Airway epithelial cell (primary cell): ENCODE results near the gene ASPHD2. TPM values are rescaled to one million over a fixed set of nuclear protein-coding genes. Genes with fewer than 3 reads are reported as not detected.

Experiments
- total RNA-seq: library from RNA; depleted of rRNA; stranded (reverse); fragments of >200 nt; gene quantifications from 2 replicates; pipeline ENCODE4 v1.2.3, GENCODE V29; 2015

Gene ASPHD2, protein sequence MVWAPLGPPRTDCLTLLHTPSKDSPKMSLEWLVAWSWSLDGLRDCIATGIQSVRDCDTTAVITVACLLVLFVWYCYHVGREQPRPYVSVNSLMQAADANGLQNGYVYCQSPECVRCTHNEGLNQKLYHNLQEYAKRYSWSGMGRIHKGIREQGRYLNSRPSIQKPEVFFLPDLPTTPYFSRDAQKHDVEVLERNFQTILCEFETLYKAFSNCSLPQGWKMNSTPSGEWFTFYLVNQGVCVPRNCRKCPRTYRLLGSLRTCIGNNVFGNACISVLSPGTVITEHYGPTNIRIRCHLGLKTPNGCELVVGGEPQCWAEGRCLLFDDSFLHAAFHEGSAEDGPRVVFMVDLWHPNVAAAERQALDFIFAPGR
- 4.4 and 5.4 TPM in 2 replicates for total RNA-seq

DNA sequence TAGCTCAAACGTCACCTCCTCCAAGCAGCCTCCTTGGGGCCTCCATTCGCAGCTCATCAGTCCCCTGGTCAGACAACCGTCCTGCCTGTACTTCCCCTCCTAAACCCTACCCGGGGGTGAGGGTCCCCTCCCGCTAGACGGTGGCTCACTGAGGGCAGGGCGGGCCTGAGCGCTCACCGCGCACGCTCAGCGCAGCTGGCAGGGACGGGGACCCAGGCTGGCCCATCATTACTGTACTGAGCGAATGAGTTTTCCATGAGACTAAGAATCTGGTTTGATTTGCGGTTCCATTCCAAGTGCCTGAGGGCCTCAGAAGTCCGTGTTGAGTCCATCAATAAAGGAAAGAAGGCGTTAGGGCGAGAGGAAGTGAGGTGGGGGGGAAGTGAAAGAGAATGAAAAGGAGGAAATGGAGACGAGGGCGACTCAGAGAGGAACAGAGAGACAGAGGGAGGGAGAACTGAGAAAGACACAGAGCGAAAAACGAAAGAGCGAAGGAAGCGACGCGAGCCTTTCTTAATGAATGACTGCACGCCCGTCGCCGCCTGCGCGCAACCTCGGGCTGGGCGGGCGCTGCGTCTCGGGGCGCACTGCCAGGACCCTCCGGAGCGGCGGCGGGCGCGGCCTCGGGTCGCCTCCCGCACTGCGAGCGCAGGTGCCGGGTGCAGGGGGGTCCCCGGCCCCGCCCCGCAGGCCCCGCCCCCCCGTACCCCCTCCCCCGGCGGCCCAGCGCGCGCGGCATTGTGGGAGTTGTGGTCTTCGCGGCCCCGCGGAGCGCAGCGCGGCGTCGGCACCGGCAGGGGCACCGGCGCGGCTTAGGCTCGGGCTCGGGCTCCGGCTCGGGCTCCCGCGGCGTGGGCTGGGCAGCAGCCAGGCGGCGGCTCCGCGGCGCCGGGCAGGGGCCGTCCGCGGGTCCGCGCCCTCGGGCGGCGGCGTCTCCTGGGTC, at the start of gene ASPHD2:
Gene ASPHD2 (plus strand): TSS at position 746 of the 943 bp plus-strand sequence. CDS start 4,356 bp downstream, outside the sequence.

DNA sequence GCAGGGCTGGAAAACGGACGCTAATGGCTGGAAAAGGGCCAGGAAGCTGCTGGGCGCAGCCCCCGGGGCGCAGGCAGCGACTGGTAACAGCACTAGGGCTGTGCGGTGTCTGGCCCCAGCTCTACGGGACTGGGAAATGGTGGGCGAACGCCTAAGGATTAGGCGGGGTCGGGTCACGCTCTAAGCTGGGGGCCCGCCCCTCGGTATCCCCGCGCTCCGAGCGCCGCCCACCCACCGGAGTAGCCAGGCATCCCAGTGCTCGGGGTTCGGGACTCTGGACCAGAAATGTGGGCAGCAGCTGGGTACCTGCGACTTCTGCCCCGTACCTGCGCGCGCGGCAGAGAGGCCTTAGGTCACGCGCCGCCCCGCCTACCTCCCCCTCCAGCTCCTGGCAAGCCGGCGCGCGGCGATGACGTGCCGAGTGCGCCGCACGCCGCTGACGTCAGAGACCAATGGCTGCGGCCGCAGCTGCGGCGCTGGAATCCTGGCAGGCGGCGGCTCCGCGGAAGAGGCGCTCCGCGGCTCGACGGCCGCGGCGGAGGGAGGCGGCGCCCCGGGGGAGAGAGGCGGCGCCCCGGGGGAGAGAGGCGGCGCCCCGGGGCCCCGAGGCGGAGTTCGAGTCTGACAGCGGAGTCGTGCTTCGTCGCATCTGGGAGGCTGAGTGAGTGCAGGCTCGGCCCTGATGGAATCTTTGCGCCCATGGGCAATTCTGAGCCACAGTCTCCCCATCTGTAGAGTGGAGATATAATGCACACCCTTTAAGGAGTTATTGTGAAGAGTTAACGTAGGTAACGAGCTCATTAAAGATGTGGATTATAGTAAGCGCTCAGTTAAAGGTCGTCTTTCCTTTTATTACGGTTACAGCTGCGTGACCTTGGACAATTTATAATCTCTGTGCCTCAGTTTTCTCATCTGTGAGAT, 54.6 kb downstream of the ASPHD2 start, which contains the start of the genes HPS4 and SRRD:
Gene HPS4 (minus strand): TSS at position 345 of the 921 bp plus-strand sequence. CDS start 2,021 bp downstream, outside the sequence.
Gene SRRD (plus strand): TSS at position 439 of the 921 bp plus-strand sequence. CDS start 14 bp downstream, at position 453.

Other genes with a start within 250 kb of the ASPHD2 start
- 24.8 and 25.8 TPM in 2 replicates for gene HPS4, start 54.5 kb downstream of the ASPHD2 start, total RNA-seq
- 17.8 and 22.0 TPM in 2 replicates for gene SRRD, start 54.6 kb downstream of the ASPHD2 start, total RNA-seq
- 21.7 and 22.2 TPM in 2 replicates for gene TFIP11, start 83.2 kb downstream of the ASPHD2 start, total RNA-seq
- 32.6 and 40.2 TPM in 2 replicates for gene TPST2, start 160.9 kb downstream of the ASPHD2 start, total RNA-seq
- not detected in 2 replicates for gene CRYBB1, start 188.8 kb downstream of the ASPHD2 start, total RNA-seq
- not detected in 2 replicates for gene CRYBA4, start 192.7 kb downstream of the ASPHD2 start, total RNA-seq
- gene MIAT, start 228.3 kb downstream of the ASPHD2 start, total RNA-seq = 0.21 and 0.37 TPM in 2 replicates